GM23248 (cell line): ENCODE results near the gene KLHL22.

Experiments
- EZH2 ChIP-seq: fragments of 200-600 bp; sonication (generic); IDR thresholded peaks from 2 replicates; pipeline ENCODE4 v1.6.1; 2018; ENCODE audit warnings: antibody characterized with exemption, mild to moderate bottlenecking; ENCODE audit not compliant: insufficient read depth, poor library complexity, severe bottlenecking
- EZH2phosphoT487 ChIP-seq: fragments of 200-600 bp; sonication (generic); IDR thresholded peaks from 2 replicates; pipeline ENCODE4 v1.6.1; 2018; ENCODE audit warnings: antibody characterized with exemption, moderate library complexity, mild to moderate bottlenecking, low read depth; ENCODE audit not compliant: insufficient read depth

- TF ChIP-seq EZH2phosphoT487 (no peak), EZH2 (no peak)
These were observed 62.4 kb downstream of the KLHL22 start for GRCh38 chr22:20433191-20433590.
